LNCAP (cell line): ENCODE measurements around the gene SPEF1.

Source experiments
- TF ChIP-seq, protein P1 (sequence below): fragments of 450-650 bp; IDR thresholded peaks from 2 replicates; pipeline ENCODE4 v1.5.1; 2017; ENCODE audit warnings: mild to moderate bottlenecking

Gene SPEF1

DNA sequence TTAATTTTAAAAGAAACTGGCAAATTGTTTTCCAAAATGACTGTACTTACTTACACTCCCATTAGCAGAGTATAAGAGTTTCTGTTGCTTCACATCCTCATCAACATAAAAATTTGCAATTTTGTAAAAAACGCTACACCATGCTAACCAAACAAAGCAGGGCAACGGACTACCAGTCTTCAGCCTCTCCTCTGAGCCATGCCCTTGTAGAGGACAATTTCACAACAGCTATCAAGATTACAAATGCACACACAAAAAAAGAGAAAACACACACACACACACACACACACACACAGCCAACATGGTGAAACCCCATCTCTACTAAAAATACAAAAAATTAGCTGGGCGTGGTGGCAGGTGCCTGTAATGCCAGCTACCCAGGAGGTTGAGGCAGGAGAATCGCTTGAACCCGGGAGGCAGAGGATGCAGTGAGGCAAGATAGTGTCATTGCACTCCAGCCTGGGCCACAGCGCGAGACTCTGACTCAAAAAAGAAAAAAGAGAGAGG is 9.6 kb downstream of the SPEF1 start:
- TF ChIP-seq, protein P1, sequence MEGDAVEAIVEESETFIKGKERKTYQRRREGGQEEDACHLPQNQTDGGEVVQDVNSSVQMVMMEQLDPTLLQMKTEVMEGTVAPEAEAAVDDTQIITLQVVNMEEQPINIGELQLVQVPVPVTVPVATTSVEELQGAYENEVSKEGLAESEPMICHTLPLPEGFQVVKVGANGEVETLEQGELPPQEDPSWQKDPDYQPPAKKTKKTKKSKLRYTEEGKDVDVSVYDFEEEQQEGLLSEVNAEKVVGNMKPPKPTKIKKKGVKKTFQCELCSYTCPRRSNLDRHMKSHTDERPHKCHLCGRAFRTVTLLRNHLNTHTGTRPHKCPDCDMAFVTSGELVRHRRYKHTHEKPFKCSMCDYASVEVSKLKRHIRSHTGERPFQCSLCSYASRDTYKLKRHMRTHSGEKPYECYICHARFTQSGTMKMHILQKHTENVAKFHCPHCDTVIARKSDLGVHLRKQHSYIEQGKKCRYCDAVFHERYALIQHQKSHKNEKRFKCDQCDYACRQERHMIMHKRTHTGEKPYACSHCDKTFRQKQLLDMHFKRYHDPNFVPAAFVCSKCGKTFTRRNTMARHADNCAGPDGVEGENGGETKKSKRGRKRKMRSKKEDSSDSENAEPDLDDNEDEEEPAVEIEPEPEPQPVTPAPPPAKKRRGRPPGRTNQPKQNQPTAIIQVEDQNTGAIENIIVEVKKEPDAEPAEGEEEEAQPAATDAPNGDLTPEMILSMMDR, result no peak

DNA sequence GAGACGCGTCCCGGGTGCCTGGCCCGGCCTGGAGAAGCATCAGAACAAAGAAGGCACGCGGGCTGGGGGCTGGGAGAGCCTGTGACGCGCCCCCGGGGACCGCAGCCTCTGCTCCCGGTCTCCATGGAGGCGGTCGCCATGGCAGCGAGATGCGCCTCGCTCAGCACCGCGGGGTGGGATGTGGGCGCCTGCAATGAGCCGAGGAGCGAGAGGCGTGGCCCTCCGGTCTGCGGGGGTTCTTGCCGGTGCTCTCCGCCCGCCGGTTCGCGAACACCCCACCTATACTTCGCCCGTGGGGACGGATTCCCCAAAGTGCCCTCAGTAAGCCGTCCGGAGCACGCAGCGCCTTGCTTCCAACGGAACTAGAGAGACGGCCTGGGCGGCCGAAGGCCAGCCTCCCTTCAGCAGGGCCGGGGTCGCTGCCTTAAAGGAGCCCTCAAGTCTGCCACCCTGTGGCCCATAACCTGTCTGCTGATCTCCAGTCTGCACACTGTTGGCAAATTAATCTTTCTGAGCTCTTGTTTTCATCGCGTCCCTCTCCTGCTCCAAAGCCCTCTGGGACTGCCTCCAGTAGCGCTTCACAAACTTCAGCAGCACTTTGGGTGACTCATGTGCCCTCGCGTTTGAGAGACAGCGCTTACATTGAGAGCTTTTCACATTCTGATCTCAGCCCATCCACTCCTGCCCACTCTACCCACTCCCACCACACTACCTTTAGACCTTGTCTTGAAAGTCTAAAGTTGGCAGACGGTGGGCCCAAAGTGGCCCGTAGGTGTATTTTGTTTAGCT is 12.7 kb downstream of the SPEF1 start:
- TF ChIP-seq, protein P1, result peak; percentile 64

DNA sequence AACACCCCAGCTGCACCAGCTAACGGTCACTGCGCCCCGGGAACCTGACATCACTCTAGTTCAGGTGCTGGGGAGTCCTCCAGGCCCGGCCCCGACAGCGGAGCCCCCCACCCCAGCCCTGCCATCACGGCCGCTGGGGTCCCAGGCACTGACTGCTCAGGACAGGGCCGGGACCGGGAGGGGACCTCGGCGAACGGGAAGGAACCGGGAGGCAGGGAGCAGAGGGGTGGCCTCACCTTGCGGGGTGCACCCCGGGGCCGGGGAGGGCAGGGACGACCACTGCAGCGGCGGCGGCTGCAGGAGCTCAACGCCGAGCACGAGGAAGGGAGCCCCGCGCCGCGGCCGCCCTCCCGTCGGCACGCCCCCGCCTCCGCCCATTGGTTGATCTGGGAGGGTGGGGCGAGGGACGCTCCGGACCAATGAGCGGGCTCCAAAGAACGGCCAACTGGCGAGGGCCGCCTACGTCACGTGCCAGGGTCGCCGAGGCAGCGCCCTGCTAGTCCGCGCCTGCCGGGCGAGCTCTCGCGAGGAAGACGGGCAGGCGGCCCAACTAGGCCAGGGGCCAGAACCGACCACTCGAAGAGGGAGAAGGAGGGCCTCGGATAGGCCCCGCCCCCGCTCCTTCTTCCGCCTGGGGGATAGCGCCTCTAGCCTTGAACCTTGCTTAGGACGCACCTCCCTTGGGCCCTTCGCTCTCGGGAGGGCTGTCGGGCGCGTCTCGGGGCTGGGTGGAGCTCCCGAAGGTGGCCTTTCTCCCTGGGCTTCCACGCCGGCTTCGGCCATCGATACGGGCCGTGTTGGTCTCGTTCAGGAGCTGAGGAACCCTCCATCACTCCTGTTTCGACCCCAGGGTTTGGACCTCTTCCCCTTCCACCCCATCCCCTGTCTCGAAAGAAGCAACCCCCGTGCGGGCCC is 13.6 kb downstream of the SPEF1 start, which contains the start of gene ADISSP:
Gene ADISSP (minus strand): TSS at position 327 of the 915 bp plus-strand sequence. CDS start 7,653 bp downstream, outside the sequence.
- TF ChIP-seq, protein P1, result no peak

DNA sequence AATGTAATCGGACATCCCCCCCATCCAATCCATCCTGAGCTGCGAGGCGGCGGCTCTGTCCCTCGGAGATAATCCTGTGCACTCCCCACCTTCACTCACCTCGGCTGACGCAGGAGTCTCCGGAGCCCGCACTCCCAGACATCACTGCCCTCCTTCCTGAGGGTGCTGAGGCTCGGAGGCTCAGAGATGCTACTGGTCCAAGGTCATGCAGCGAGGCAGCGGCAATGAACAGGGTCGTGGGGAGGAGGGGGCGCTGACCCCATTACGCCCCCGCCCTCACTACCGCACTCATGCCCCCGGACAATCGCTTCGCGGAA is 14.2 kb downstream of the SPEF1 start:
- TF ChIP-seq, protein P1, result no peak

DNA sequence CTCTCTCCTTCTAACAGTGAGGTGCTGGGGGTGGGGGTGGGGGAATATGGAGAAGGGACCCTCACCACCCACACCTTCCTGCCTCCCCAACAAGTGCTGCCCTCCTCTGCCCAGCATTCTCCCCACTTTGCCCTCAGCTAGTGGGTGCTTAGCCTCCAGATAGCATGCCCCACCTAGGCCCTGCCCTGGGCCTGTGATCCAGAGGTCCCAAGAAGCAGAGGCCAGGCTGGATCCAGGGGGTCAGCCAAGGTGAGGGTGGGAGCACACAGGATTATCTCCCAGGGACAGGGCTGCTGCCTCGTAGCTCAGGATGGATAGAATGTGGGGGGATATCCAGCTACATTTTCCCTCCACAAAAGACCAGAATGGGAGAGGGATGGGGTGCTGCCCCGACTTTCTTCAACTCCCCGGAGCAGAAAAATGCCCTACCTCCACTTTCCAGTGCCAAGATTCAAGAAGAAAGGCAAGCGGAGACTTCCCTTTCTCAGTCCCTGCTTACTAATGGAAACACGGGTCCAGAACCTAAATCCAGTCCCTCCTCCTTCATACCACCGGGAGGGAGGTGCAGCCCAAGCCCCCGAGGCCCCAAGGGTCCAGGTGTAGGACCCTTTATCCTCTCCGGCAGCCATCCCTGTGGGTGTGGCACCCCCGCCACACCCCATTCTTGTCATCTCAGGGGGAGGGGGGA is 14.7 kb downstream of the SPEF1 start:
- TF ChIP-seq, protein P1, result no peak

DNA sequence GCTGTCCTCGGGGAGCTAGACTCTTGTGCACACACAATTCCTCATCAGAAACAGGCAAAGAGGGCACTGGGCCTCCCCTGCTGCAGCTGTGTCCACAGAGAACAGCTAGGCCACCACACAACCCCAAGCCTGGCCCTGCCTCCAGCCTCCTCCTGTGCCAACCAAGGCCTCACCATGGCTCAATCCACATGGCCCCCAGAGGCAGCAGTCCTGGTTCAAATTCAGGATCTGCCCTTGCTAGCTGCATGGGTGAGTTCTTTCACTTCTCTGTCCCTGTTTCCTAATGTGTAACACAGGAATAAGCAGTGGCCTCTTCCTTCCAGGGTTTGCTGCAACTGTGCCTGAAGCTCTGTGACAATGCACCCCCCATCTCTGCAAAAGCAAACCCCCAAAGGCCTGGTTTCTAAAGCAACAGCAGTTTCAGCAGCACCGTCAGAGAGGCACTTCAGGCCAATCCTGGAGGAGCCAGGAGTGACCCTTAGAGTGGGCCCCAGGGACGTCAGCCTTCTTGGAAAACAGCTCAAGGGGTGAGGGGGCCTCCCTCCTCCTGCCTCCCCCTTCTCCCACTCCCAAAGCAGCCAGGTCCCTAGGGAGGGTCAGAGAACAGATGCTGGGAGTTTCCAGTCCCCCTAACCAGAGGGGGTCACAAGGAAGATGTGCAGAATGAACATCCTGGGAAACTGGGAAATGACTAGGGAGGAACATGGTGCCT is 15.9 kb downstream of the SPEF1 start:
- TF ChIP-seq, protein P1, result no peak

DNA sequence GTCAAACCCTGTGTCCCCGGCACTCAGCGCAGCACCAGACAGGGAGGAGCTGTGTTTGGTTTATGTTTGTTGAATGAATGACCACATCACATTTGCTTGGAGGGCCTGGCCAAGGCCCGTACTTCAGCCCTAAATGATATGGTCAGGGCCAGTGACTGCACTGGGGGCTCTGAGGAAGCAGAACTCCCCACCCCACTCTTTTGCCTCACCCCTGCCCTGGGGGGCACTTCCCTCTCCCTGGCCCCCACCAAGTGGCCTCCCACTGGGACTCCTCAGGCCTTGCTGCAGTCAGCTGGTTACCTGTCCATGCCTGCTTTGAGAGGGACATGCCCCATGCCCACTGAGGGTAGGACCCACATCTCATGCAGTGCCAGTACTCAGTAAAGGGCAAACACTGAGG is 16.6 kb downstream of the SPEF1 start:
- TF ChIP-seq, protein P1, result no peak
